Heart right ventricle (tissue), 16 donors: ENCODE measurements around the gene PPP1R36. TPM values are rescaled to one million over a fixed set of nuclear protein-coding genes. Genes with fewer than 3 reads are reported as not detected.

Experiments
- ATAC-seq, 8 donors: fragments of 200-7000 bp; cut with Tn5 transposase; one replicate each; pipeline ENCODE4 v1.9.1; 2020; ENCODE audit warnings: mild to moderate bottlenecking in 8 of 8, moderate library complexity in 8 of 8, moderate number of reproducible peaks in 1 of 8
- DNase-seq, 2 donors: peaks; one replicate each; pipeline ENCODE4 v3.0.0-alpha.2; 2020
- H3K27ac ChIP-seq, 10 donors: fragments of 200-600 bp; sonication (generic) in 2 of 10; one replicate each; pipeline versions ENCODE4 v1.5.0 to v1.8.0; 2020 to 2022; ENCODE audit warnings: mild to moderate bottlenecking in 3 of 10
- H3K27me3 ChIP-seq, 7 donors: fragments of 200-600 bp; one replicate each; pipeline ENCODE4 v1.8.0; 2021 to 2022; ENCODE audit warnings: mild to moderate bottlenecking in 2 of 7
- H3K36me3 ChIP-seq, 9 donors: fragments of 200-600 bp; sonication (generic) in 1 of 9; one replicate each; pipeline versions ENCODE4 v1.5.0 to v1.8.0; 2020 to 2022; ENCODE audit warnings: mild to moderate bottlenecking in 2 of 9
- H3K4me1 ChIP-seq, 9 donors: fragments of 200-600 bp; sonication (generic) in 1 of 9; one replicate each; pipeline versions ENCODE4 v1.5.0 to v1.8.0; 2020 to 2022; ENCODE audit warnings: mild to moderate bottlenecking in 4 of 9
- H3K4me3 ChIP-seq, 10 donors: fragments of 200-600 bp; sonication (generic) in 2 of 10; one replicate each; pipeline versions ENCODE4 v1.5.0 to v1.8.0; 2020 to 2022; ENCODE audit warnings: mild to moderate bottlenecking in 7 of 10, moderate library complexity in 2 of 10
- H3K9me3 ChIP-seq, 11 donors: fragments of 200-600 bp in 10 of 11; sonication (generic) in 2 of 11; one replicate each; pipeline versions ENCODE4 v1.5.0 to v1.8.0; 2013 to 2022; ENCODE audit warnings: mild to moderate bottlenecking in 2 of 11, control low read depth in 1 of 11, moderate library complexity in 1 of 11
- CTCF ChIP-seq, 9 donors: fragments of 200-600 bp; sonication (generic) in 2 of 9; IDR thresholded peaks; one replicate each; pipeline versions ENCODE4 v1.5.0 to v1.8.0; 2021 to 2022; ENCODE audit warnings: antibody characterized with exemption in 9 of 9, mild to moderate bottlenecking in 5 of 9, moderate library complexity in 1 of 9
- WGBS, 2 donors: extraction: QIAGEN DNeasy Blood & Tissue Kit; methylation state at CpG; one replicate each; pipeline ENCODE4 v1.1.7; 2013; ENCODE audit warnings: inconsistent platforms in 1 of 2; 5-methylcytosine and 5-hydroxymethylcytosine counted together
- intact Hi-C, 10 donors: fragments of 100-400 bp; cut with DNase I; formaldehyde crosslinking; loops; one replicate each; pipeline versions ENCODE4 v1.11.1 to v1.14.2; 2022
- polyA plus RNA-seq, 2 donors: library from polyadenylated mRNA; stranded (reverse); fragments of 200-250 nt; gene quantifications; one replicate each; pipeline ENCODE4 v1.2.3, GENCODE V29; 2013
- total RNA-seq, 10 donors: library from RNA; stranded (reverse); fragmentation: NEBNext Ultra II Directional in 3 of 10; extraction: Animal tissue kit (Norgen Biotek cat#: 25700) in 3 of 10; gene quantifications; one replicate each; pipeline versions ENCODE4 v1.2.1 to v1.2.4, GENCODE V29; 2021 to 2023
- donor health status: Arrhythmogenic right ventricular cardiomyopathy.
- donor health status: ischemic (EF 13 %, LVEDD 7.1; RV severe dilation, severe dysfunction).
- donor health status: healthy with polysubstance abuse.
- donor health status: DM: no; HTN: yes; CAD: no.
- donor health status: DM: no; HTN: no; CAD: no.
- donor health status: ischemic (EF 25% LVEDD 6.9; RV normal size, moderate dysfunction).
- donor health status: ischemic (EF 25% LVEDD 5.7; RV mildly dilated, moderate dysfunction).
- donor health status: healthy.
- donor health status: DM: yes; HTN: yes; CAD: no.
- donor health status: Ischemic cardiomyopathy.
- donor health status: ischemic (EF 35%, LVEDD 5.7; RV mildly dilated, moderate dysfunction).
- donor health status: nonischemic (EF 11% LVEDD 7.7; RV severe dilation, severe dysfunction).
- donor health status: DM: yes; HTN: yes; CAD: no.
- donor health status: PGD.
- donor health status: ischemic (EF 29% LVEDD 5.4; RV normal size, mild dysfunction).
- donor health status: nonischemic (EF 23%, LVEDD 6.1; RV moderate dilation, normal function).

PPP1R36 gene
- total and polyA plus RNA-seq, 12 donors: 0.07 to 0.85 (median 0.49) TPM; not detected in 2

GRCh38 chr14:64502456-64502855 is 47.3 kb upstream of the PPP1R36 start:
- intact Hi-C loops: loop anchor here in 1 of 10 donors (10.0 kb wide), 1 partner anchor 158 kb away; no protein-coding TSS in a partner anchor
- peaks cover 0 to 11% (median 0%) of the 10 kb centered on the region in 9 donors for H3K36me3 ChIP-seq
- 42 to 52% methylated on average over 6 of the region's 6 CpGs for WGBS, 2 donors
- peaks cover 5 to 75% (median 54%) of the 10 kb centered on the region in 9 donors for H3K4me1 ChIP-seq
- peak overlapping the region; percentile 97 to 100 (median 99) for H3K27ac ChIP-seq
- H3K4me3 ChIP-seq: peak overlapping the region; percentile 66 to 97 (median 79)
- DNase-seq (no peak), ATAC-seq (no peak)
- no peaks in the 10 kb centered on the region for H3K9me3 ChIP-seq
- H3K27me3 ChIP-seq: no peaks in the 10 kb centered on the region
- TF ChIP-seq CTCF (IDR thresholded peaks at IDR 0.05): no peak

- peak overlapping the region; percentile 66 to 97 (median 79) for H3K4me3 ChIP-seq
- no peak for TF ChIP-seq CTCF (IDR thresholded peaks at IDR 0.05)
- peaks cover 10 to 75% (median 59%) of the 10 kb centered on the region in 9 donors for H3K4me1 ChIP-seq
- DNase-seq (no peak), ATAC-seq (peak in 6 of 8 donors; percentile 0 to 28 (median 2))
- 1% methylated on average over 29 of the region's 29 CpGs for WGBS, 2 donors
- H3K27ac ChIP-seq: peak overlapping the region; percentile 97 to 100 (median 99)
- no peaks in the 10 kb centered on the region for H3K9me3 ChIP-seq
- H3K27me3 ChIP-seq: no peaks in the 10 kb centered on the region
- peaks cover 0 to 7% (median 0%) of the 10 kb centered on the region in 9 donors for H3K36me3 ChIP-seq
- intact Hi-C loops: loop anchor here in 1 of 10 donors (10.0 kb wide), 1 partner anchor 158 kb away; no protein-coding TSS in a partner anchor
These were observed 46.8 kb upstream of the PPP1R36 start for GRCh38 chr14:64502887-64503433.

- intact Hi-C loops: loop anchor here in 1 of 10 donors (10.0 kb wide), 1 partner anchor 159 kb away; no protein-coding TSS in a partner anchor
- Histone ChIP-seq H3K36me3 (no peaks in the 10 kb centered on the region), H3K27ac (peak within 1 kb of the TSS; percentile 97 to 100 (median 99)), H3K27me3 (no peaks in the 10 kb centered on the region), H3K9me3 (no peaks in the 10 kb centered on the region), H3K4me3 (peak within 1 kb of the TSS; percentile 66 to 97 (median 79)), H3K4me1 (peaks cover 10 to 74% (median 65%) of the 10 kb centered on the region in 9 donors)
- WGBS, 2 donors: 0% methylated on average over 85 to 87 of the region's 87 CpGs
- TF ChIP-seq CTCF (IDR thresholded peaks at IDR 0.05): no peak
- ATAC-seq: peak; percentile 78 to 93 (median 84)
- DNase-seq: peak; percentile 83 to 91
These were observed 46.1 kb upstream of the PPP1R36 start, which contains the start of gene ZBTB25 for GRCh38 chr14:64503434-64504309. Gene ZBTB25, minus strand, starts transcription at chr14:64503838. Its CDS starts 13,305 bp downstream, at chr14:64490533.

GRCh38 chr14:64504310-64504896 is 45.4 kb upstream of the PPP1R36 start, which contains the start of gene ZBTB1:
Gene ZBTB1, plus strand, starts transcription at chr14:64504770. Its CDS starts 16,735 bp downstream, at chr14:64521505.
- WGBS, 2 donors: 0% methylated on average over 53 to 63 of the region's 63 CpGs
- peak; percentile 54 to 78 (median 64) for ATAC-seq
- Histone ChIP-seq H3K4me1 (peaks cover 10 to 75% (median 70%) of the 10 kb centered on the region in 9 donors), H3K36me3 (no peaks in the 10 kb centered on the region), H3K27me3 (no peaks in the 10 kb centered on the region), H3K27ac (peak within 1 kb of the TSS; percentile 97 to 100 (median 99)), H3K4me3 (peak within 1 kb of the TSS; percentile 66 to 97 (median 79)), H3K9me3 (no peaks in the 10 kb centered on the region)
- intact Hi-C loops: loop anchor here in 1 of 10 donors (10.0 kb wide), 1 partner anchor 160 kb away; no protein-coding TSS in a partner anchor
- DNase-seq: peak; percentile 81 to 88
- no peak for TF ChIP-seq CTCF (IDR thresholded peaks at IDR 0.05)
